A549 (cell line): ENCODE results near the gene TBC1D12. TPM values are rescaled to one million over a fixed set of nuclear protein-coding genes. Genes with fewer than 3 reads are reported as not detected.

Experiments
- ATAC-seq, 2 experiments: fragments of 200-7000 bp in 1 of 2; fragments of >200 bp in 1 of 2; cut with Nextera tagmentation in 1 of 2; cut with Tn5 transposase in 1 of 2; 3 replicates each; pipeline versions ENCODE4 v1.8.0 to v1.9.1; 2018 to 2020; ENCODE audit warnings: mild to moderate bottlenecking in 1 of 2, moderate library complexity in 1 of 2
- CTCF ChIA-PET: fragments of 300-600 bp; sonication (Branson Sonifier 250); formaldehyde crosslinking; extraction: SDS; loops from one replicate; lab custom pipeline; 2021; ENCODE audit warnings: antibody characterized with exemption, inconsistent platforms; lab: Yijun Ruan, JAX
- POLR2A ChIA-PET: fragments of 350-600 bp; formaldehyde crosslinking; extraction: SDS; loops from one replicate; lab custom pipeline; 2021; ENCODE audit warnings: antibody characterized with exemption, inconsistent platforms; lab: Yijun Ruan, JAX
- DNase-seq, 2 experiments: peaks; one replicate each; pipeline versions ENCODE4 v3.0.0 to v3.0.0-alpha.2; 2011 to 2016; ENCODE audit warnings: low read depth in 1 of 2, low spot score in 1 of 2
- FAIRE-seq: peaks from 2 replicates; lab custom pipeline; 2011; peaks lifted over from hg19 to GRCh38; lab: Jason Lieb, UNC
- H3K27ac ChIP-seq, 2 experiments: fragments of >200 bp; sonication (Bioruptor Twin); formaldehyde crosslinking; 3 replicates each; pipeline ENCODE4 v1.5.1; 2016 to 2017
- H3K4me1 ChIP-seq: fragments of >200 bp; sonication (Bioruptor Twin); formaldehyde crosslinking; 3 replicates; pipeline ENCODE4 v1.6.1; 2016
- H3K4me2 ChIP-seq: fragments of >200 bp; sonication (Bioruptor Twin); formaldehyde crosslinking; 3 replicates; pipeline ENCODE4 v1.6.1; 2016
- H3K4me3 ChIP-seq: fragments of >200 bp; sonication (Bioruptor Twin); formaldehyde crosslinking; 3 replicates; pipeline ENCODE4 v1.5.1; 2016
- H3K9me3 ChIP-seq: fragments of >200 bp; sonication (Bioruptor Twin); formaldehyde crosslinking; 3 replicates; pipeline ENCODE4 v1.6.1; 2016
- BCL3 ChIP-seq: fragments of >200 bp; sonication (Bioruptor Twin); formaldehyde crosslinking; IDR thresholded peaks from 3 replicates; pipeline ENCODE4 v1.6.1; 2016
- BHLHE40 ChIP-seq: IDR thresholded peaks from 2 replicates; pipeline ENCODE4 v1.6.1; 2012; ENCODE audit warnings: low read depth, low read length, inconsistent platforms
- CBX2 ChIP-seq: fragments of 200-600 bp; sonication (generic); IDR thresholded peaks from 2 replicates; pipeline ENCODE4 v1.6.1; 2016; ENCODE audit warnings: low read depth, mild to moderate bottlenecking, borderline replicate concordance
- CHD2 ChIP-seq: fragments of 150-350 bp; IDR thresholded peaks from 2 replicates; pipeline ENCODE4 v1.6.1; 2014; ENCODE audit warnings: low read length; ENCODE audit not compliant: partially characterized antibody
- EHF ChIP-seq: fragments of 250-450 bp; sonication (Bioruptor Pico); IDR thresholded peaks from 2 replicates; pipeline ENCODE4 v1.5.0; 2020; ENCODE audit warnings: mild to moderate bottlenecking
- ESRRA ChIP-seq: fragments of 150-350 bp; IDR thresholded peaks from 2 replicates; pipeline ENCODE4 v1.6.1; 2014; ENCODE audit warnings: mild to moderate bottlenecking, low read length, borderline replicate concordance
- FOSL2 ChIP-seq, 2 experiments: fragments of 450-650 bp in 1 of 2; fragments of >200 bp in 1 of 2; sonication (Bioruptor Twin) in 1 of 2; formaldehyde crosslinking; IDR thresholded peaks; 2 replicates each; pipeline versions ENCODE4 v1.5.0 to v1.6.1; 2016 to 2020; ENCODE audit warnings: mild to moderate bottlenecking in 1 of 2, moderate library complexity in 1 of 2
- FOXS1 ChIP-seq: fragments of 250-450 bp; sonication (Bioruptor Pico); IDR thresholded peaks from 2 replicates; pipeline ENCODE4 v1.5.0; 2020; ENCODE audit warnings: mild to moderate bottlenecking, moderate library complexity
- HDAC2 ChIP-seq: fragments of 200-600 bp; sonication (generic); IDR thresholded peaks from 2 replicates; pipeline ENCODE4 v1.6.1; 2016
- HEYL ChIP-seq: fragments of 250-450 bp; sonication (Bioruptor Pico); IDR thresholded peaks from 2 replicates; pipeline ENCODE4 v1.8.0; 2021; ENCODE audit warnings: mild to moderate bottlenecking, moderate library complexity
- HOXB13 ChIP-seq: fragments of 250-450 bp; sonication (Bioruptor Pico); IDR thresholded peaks from 2 replicates; pipeline ENCODE4 v1.5.0; 2020; ENCODE audit warnings: low read depth, mild to moderate bottlenecking, moderate library complexity
- HOXB5 ChIP-seq: fragments of 250-450 bp; sonication (Bioruptor Pico); IDR thresholded peaks from 2 replicates; pipeline ENCODE4 v1.5.0; 2020; ENCODE audit warnings: mild to moderate bottlenecking, moderate library complexity
- MAFK ChIP-seq: fragments of 450-650 bp; IDR thresholded peaks from 2 replicates; pipeline ENCODE4 v1.6.1; 2014; ENCODE audit not compliant: partially characterized antibody
- MAX ChIP-seq: IDR thresholded peaks from 2 replicates; pipeline ENCODE4 v1.6.1; 2012
- RFX5 ChIP-seq: fragments of 450-650 bp; IDR thresholded peaks from 2 replicates; pipeline ENCODE4 v1.7.1; 2014; ENCODE audit warnings: antibody characterized with exemption, mild to moderate bottlenecking, moderate library complexity
- TFCP2L1 ChIP-seq: fragments of 250-450 bp; sonication (Bioruptor Pico); IDR thresholded peaks from 2 replicates; pipeline ENCODE4 v1.5.0; 2021; ENCODE audit warnings: mild to moderate bottlenecking
- ZC3H11A ChIP-seq: fragments of 450-650 bp; IDR thresholded peaks from 2 replicates; pipeline ENCODE4 v1.6.1; 2014; ENCODE audit warnings: antibody characterized with exemption, mild to moderate bottlenecking
- ZNF302 ChIP-seq: fragments of 250-450 bp; sonication (Bioruptor Pico); IDR thresholded peaks from 2 replicates; pipeline ENCODE4 v1.9.0; 2021; ENCODE audit warnings: inconsistent platforms, mild to moderate bottlenecking, moderate library complexity
- WGBS: methylation state at CpG from one replicate; pipeline ENCODE4 v1.1.6; 2017; ENCODE audit errors: missing lambda C conversion rate; 5-methylcytosine and 5-hydroxymethylcytosine counted together
- polyA plus RNA-seq, 4 experiments: library from polyadenylated mRNA; depleted of rRNA in 3 of 4; stranded (reverse); fragments of >200 nt; fragmentation: RNase III in 1 of 4; extraction: RNeasy Plus Mini Kit Qiagen cat#74134 plus additional on column Dnase treatment in 1 of 4; gene quantifications; 2 replicates in 3 of 4; 3 replicates in 1 of 4; pipeline ENCODE4 v1.2.3, GENCODE V29; 2011 to 2017
- TF ChIP-seq, protein P1 (sequence below): fragments of 200-600 bp; sonication (generic); IDR thresholded peaks from 2 replicates; pipeline ENCODE4 v1.6.1; 2016; ENCODE audit warnings: antibody characterized with exemption, mild to moderate bottlenecking, moderate library complexity

The TBC1D12 gene
- polyA plus RNA-seq, 2 of the 4 experiments (the other 2 are of a cell fraction) = 4.4 to 5.7 TPM

GRCh38 chr10:94409021-94409657 is 6.8 kb downstream of the TBC1D12 start:
- Histone ChIP-seq H3K4me2 (no peak overlapping the region), H3K9me3 (no peaks in the 10 kb centered on the region), H3K4me3 (no peak overlapping the region), H3K4me1 (peaks cover 22% of the 10 kb centered on the region), H3K27ac (no peak overlapping the region)
- POLR2A ChIA-PET = interaction anchor here (0.8 kb wide), 1 partner anchor 11 kb away, joined by 4 read pairs; no protein-coding TSS in a partner anchor
- 87% methylated on average over 7 of the region's 7 CpGs for WGBS
- CTCF ChIA-PET = interaction anchor here (0.7 to 1.2 kb wide), 3 partner anchors 18 to 1730 kb away, joined by 3 read pairs; no protein-coding TSS in a partner anchor
- TF ChIP-seq CHD2 (no peak), ZNF302 (CRISPR knock-in tag) (no peak), ESRRA (no peak), MAX (no peak), TFCP2L1 (CRISPR knock-in tag) (no peak), FOSL2 (IDR thresholded peaks at IDR 0.05) (no peak), FOSL2 (CRISPR knock-in tag; IDR thresholded peaks at IDR 0.05) (no peak), HEYL (CRISPR knock-in tag) (no peak), FOXS1 (no peak)
- TF ChIP-seq, protein P1, sequence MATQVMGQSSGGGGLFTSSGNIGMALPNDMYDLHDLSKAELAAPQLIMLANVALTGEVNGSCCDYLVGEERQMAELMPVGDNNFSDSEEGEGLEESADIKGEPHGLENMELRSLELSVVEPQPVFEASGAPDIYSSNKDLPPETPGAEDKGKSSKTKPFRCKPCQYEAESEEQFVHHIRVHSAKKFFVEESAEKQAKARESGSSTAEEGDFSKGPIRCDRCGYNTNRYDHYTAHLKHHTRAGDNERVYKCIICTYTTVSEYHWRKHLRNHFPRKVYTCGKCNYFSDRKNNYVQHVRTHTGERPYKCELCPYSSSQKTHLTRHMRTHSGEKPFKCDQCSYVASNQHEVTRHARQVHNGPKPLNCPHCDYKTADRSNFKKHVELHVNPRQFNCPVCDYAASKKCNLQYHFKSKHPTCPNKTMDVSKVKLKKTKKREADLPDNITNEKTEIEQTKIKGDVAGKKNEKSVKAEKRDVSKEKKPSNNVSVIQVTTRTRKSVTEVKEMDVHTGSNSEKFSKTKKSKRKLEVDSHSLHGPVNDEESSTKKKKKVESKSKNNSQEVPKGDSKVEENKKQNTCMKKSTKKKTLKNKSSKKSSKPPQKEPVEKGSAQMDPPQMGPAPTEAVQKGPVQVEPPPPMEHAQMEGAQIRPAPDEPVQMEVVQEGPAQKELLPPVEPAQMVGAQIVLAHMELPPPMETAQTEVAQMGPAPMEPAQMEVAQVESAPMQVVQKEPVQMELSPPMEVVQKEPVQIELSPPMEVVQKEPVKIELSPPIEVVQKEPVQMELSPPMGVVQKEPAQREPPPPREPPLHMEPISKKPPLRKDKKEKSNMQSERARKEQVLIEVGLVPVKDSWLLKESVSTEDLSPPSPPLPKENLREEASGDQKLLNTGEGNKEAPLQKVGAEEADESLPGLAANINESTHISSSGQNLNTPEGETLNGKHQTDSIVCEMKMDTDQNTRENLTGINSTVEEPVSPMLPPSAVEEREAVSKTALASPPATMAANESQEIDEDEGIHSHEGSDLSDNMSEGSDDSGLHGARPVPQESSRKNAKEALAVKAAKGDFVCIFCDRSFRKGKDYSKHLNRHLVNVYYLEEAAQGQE = no peak
- no peak for DNase-seq
- FAIRE-seq = no peak
- ATAC-seq = no peak

DNA sequence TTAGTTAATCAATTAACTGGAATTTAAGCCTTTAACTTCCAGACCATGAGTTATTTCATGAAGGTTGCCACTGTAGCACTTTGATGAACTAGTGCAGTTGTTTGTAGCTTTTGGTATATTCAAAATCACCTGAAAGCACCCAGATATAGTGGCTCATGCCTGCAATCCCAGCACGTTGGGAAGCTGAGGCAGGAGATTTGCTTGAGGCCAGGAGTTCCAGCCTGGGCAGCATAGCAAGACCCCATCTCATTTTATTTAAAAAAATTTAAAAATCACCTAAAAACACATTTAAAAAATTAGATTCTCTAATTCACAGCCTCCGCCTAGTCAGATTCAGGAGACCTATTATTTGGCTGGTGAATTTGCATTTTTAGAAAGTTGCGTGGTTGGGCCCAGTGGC is 9.0 kb downstream of the TBC1D12 start:
- WGBS = 91% methylated on average over 3 of the region's 3 CpGs
- Histone ChIP-seq H3K4me1 (peaks cover 11% of the 10 kb centered on the region; the same call in 1 of the 3 replicates), H3K4me2 (no peak overlapping the region), H3K4me3 (no peak overlapping the region), H3K9me3 (no peaks in the 10 kb centered on the region), H3K27ac (no peak overlapping the region)
- POLR2A ChIA-PET = no interaction called here
- TF ChIP-seq ZC3H11A = no peak
- no peak for TF ChIP-seq BCL3
- no peak for TF ChIP-seq MAFK
- TF ChIP-seq HDAC2 = no peak
- TF ChIP-seq RFX5 = no peak
- TF ChIP-seq FOXS1 = no peak
- no peak for TF ChIP-seq CHD2
- TF ChIP-seq HOXB5 (CRISPR knock-in tag) = no peak
- no peak for TF ChIP-seq BHLHE40
- TF ChIP-seq HOXB13 (CRISPR knock-in tag) = no peak
- no peak for TF ChIP-seq EHF
- no peak for TF ChIP-seq TFCP2L1 (CRISPR knock-in tag)
- no peak for TF ChIP-seq CBX2
- DNase-seq = no peak
- no peak for ATAC-seq
- CTCF ChIA-PET = interaction anchor here (0.9 to 4.8 kb wide), 2 partner anchors 8 to 33 kb away, joined by 3 to 16 read pairs; no protein-coding TSS in a partner anchor
- no peak for FAIRE-seq
